Cerebellar cortex (tissue), 1 donor: Measurements from ENCODE around the gene GRK5.
"Not testable (repeated sequence)": the region's sequence is repeated elsewhere in the genome, so short reads cannot be mapped to it uniquely, and the experiment has no call there.

ENCODE experiments used
- DNase-seq: peaks from one replicate; pipeline ENCODE4 v3.0.0-alpha.2; 2015; ENCODE audit warnings: low spot score

GRK5 gene

DNA sequence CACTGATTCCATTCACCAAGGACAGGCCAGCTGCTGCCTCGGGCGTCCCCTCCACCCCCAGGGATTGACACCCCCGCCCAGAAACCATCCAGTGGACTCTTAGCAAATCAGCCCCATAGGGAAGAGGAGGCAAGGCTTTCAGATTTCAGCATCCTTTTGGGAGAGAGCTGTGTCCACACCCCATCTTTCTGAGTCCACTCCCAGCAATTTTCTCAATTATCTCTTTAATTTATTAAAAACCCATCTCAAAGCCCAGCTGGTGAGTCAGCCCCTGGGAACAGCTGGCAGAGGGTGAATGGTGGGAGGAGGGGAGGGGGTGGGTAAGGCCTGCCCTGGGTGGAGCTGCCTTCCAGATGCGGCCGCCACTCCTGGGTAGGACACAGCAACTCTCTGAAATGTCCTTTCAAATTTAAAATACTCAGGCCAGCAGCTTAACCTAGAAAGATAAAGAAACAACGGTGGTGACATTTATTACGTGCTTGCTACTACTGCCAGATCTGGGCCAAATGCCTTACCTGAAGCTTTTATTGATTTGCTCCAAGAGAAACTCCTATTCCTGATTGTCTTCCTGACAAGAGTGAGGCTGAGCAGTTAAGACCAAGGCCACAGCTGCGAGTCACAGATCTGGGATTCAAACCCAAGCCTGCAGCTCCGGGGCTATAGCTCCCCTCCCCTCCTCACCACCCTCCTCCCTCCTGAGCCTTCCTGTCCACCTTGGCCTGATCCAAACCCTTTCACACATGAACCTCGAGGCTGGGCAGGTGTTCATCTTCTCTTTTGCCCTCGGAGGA lies 214.7 kb downstream of the GRK5 start:
- no peak for DNase-seq

DNA sequence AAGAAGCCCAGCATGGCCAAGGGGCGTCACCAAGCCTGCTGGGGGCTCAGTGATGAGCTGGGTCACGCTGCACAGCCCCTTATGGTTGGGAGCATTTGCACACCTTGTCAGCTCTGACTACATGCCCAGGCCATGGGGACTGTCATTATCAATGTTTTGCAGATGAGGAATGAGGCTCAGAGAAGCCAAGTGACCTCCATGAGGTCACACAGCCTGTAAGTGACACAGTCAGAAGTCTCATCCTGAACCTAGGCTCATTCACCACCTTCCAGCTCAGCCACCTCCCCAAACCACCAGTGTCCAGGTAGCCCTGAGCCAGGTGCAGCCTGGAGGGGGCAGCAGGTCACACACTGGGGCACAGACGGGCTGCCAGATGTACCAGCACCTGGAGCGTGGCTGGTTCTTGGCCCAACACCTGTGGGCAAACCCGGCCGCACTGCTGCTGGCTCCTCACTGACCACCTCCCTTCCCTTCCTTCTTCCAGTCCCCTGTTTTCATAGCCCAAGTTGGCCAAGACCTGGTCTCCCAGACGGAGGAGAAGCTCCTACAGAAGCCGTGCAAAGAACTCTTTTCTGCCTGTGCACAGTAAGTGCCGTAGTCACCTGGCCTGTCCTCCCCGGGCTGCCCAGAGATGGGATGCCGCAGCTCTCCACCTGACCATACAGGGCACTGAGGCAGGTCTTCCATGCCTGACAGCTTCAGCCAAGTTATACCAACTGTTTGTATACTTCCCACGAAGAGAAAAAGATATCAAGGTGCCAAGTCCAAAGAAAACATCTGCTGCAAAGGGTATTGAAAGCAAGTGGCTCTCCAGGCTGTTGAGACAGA lies 215.5 kb downstream of the GRK5 start:
- DNase-seq, result no peak

DNA sequence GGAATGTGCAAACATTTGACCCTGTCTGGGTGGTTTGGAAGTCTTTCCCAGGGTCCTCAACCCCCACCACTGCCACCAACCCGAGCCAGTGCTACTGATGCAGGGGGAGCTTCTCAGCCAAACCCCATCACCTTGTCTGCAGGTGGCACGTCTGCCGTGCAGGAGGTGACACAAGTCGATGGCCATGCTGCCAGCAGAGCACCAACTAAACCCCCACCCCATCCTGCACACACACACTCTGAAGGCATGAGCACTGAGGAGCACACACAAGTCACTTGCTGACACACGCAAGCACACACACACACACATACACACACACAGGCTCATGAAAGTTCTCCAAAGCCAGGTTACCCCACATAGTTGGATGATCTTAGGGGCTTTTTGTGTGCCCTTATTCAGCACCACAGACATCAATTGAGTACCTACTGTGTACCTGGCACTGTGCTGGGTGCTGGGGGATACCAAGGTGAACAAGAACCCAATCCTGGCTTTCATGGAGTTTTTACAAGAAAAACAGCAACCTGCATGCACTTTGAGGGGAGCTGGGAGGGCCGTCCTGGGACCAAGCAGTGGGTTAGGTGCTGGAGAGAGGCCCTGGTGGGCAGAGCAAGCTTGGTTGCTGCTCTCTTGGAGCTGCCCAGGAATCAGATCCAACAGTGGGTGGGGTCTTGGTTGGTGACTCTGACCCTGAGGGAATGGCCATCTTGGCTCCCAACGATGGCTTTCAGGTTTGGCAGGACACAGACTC lies 216.3 kb downstream of the GRK5 start:
- DNase-seq, result no peak

DNA sequence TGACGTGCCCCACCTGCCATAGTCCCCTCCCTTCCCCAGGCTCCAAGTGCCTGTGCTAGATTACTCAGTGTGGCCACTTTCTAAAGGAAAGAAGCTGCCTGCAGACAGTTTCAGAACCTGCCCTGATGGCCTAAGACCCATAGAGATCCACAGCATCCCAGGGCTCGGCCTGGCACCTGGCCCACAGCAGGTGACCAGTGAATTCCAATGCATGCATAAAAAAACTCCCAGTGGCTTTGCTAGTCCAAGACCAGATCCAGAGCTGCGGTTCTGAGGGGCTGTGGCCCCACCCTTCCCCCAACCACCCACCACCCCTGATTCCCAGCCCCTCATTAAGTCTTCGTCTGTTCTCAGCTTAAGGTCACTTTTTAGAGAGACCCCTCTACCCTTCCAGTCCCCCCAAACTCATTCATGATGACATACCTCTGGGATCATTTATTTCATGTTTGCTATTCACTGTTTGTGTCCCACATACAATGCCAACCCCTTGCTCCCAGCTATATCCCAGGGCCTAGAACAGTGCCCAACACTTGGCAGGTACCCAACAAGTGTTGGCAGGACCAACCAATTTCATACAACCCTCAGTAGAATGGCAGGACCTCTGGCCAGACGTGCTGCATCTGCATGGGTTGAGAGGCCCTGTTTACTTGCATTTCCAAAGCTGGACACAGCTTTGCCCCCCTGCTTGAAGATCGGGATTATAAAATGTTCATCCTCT lies 217.0 kb downstream of the GRK5 start:
- DNase-seq, result no peak

DNA sequence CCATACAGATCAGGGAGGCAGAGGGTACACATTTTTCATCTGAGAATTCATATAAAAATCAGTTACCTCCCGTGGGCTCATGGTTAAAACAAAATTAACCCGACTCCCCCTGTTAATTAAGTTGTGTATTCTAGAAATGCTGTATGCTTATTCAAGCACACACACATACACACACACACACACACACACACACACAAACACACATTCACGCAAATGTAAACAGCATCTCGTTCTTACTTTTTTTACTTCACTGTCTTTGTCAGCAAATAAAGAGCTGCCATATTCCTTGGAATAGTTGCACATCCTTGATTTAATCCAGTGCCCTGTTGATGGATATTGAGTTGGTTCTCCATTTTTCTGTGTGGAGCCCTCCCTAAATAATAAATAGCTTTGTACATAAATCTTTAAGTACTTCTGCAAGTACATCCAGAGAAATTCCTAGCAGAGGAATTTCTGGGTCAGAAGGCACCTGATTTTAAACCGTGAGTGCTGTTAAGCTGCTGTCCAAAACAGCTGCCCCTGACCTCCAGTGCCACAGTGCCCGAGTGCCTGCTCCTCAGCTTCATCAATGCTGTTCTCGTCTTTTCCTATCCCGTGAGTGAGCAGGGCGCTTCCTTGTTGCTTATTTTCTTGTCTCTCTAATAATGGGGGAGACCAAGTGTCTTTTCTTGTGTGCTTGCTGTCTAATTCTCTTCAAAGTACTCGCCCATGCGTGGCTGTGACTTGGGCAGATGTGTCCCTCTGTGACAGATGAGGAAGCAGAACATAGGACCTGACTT lies 217.9 kb downstream of the GRK5 start:
- DNase-seq, result no peak

DNA sequence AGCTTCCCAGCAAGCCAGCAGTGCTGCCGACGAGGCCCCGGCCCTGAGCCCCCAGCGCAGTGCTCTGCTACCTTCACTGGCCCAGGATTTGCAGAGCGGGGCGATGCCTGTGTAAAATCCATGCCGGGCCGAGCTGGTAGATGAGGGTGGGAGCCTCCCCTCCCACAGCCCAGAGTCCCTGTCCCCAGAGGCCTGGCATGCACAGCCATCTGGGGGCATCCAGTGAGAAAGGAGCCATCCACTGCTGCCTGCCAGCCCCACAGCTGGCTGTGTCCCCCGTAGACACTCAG lies 218.5 kb downstream of the GRK5 start:
- DNase-seq, result no peak

DNA sequence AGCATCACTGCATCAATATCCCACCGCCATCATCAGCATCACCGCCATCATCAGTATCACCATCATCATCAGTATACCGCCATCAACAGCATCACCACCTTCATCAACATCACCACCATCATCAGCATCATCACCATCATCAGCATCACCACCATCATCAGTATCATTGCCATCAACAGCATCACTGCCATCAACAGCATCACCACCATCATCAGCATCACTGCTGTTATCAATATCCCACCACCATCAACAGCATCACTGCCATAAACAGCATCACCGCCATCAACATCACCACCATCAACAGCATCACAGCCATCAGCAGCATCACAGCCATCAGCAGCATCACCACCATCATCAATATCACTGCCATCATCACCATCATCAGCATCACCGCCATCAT lies 219.3 kb downstream of the GRK5 start:
- no peak for DNase-seq

DNA sequence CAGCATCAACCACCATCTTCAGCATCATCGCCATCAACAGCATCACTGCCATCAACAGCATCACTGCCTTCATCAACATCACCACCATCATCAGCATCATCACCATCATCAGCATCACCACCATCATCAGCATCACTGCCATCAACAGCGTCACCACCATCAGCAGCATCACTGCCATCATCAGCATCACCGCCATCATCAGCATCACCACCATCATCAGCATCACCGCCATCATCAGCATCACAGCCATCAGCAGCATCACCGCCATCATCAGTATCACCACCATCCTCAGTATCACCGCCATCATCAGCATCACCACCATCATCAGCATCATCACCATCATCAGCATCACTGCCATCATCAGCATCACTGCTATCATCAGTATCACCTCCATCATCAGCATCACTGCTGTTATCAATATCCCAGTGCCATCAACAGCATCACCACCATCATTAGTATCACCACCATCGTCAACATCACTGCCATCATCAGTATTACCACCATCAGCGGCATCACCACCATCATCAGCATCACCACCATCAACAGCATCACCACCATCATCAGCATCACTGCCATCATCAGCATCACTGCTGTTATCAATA lies 220.0 kb downstream of the GRK5 start:
- DNase-seq, result no peak

DNA sequence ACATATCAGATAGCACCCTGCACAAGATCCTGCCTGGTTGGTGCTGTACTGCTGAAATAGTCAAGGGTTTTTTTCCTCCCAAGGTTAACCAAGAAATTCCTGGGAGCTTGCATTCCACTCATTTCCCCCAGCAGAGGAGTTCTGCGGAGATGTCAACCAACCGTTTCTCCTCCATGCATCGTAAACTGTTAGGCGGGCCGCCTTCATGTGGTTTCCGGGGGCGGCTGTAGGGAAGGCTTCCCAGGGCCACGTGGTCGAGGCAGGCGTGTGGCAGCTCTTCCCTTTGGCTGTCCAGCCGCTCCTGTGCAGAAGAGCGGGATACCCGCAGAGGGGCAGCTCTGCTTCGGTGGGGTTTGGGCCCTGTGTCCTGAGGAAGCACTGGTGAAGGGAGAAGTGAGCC lies 221.4 kb downstream of the GRK5 start:
- no peak for DNase-seq

DNA sequence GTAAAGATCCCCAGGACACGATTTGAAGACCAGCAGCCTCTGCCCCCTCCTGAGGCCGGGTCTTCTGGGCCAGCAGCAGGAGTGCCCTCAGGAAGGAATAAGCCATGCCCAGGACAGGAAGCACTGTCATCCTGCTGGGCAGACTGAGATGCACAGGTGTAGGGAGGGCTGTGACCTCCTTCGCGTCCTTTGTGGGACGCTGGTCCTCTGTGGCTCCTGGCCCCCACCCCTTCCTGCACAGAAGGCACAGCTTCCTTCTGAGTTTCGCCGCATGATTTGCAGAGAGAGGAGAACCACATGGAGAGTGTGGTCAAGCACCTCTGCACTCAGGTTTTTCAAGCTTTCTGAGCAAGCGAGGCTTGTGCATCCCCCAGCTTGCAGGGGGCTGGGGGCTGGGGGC lies 222.4 kb downstream of the GRK5 start:
- DNase-seq, result no peak

DNA sequence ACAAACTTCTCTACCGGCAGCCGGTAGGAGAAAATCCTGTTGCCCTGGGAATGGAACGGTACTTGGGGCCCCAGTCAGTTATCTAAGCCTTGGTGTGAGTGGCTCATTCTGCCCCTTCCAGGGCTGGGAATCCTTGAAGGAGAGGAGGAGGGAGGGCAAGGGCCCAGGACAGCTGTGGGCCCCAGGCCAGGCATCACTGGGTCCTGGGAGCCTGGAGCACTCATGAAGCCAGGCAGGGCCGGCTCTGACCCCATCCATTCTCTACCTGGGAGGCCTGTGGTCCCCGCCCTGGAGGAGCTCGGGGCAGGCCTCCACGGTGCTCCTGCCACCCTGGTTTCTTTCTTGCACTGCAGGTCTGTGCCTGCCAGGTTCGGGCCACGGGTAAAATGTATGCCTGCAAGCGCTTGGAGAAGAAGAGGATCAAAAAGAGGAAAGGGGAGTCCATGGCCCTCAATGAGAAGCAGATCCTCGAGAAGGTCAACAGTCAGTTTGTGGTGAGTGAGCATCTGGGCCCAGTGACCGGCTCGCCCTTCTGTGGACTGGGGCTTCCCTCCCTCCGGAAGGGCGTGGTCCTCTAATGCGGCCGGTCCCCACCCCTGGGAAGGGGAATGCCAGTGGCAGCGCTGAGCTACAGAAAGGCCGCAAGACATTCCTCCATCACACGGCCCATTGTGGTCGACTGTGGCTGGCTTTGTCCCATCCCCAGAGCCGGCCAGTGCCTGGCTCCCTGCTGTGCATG lies 223.8 kb downstream of the GRK5 start:
- DNase-seq, result no peak

DNA sequence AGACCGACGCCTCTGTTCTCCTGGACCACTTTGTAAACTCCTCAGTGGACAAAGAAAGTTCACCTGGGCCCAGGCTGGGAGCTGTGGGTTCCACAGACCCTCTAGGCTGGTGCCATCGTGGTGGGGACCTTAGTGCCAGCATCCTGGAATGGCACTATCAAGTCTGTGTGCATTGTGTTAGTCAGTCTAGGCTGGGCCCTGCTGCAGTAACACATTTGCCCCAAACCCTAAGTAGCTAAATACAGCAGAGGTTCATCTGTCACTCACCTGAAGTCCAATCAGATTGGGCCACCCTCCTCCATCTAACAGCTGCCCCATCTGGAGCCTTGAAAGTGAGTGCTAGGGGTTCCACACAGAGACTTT lies 224.4 kb downstream of the GRK5 start:
- no peak for DNase-seq

DNA sequence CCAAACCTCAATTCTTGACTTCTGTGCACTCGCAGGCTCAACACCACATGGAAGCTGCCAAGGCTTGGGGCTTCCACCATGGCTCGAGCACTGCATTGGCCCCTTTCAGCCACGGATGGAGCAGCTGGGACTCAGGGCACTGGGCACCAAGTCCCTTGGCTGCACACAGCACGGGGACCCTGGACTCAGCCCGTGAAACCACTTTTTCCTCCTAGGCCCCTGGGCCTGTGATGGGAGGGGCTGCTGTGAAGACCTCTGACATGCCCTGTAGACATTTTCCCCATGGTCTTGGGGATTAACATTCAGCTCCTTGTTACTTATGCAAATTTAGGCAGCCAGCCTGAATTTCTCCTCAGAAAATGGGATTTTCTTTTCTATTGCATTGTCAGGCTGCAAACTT lies 227.6 kb downstream of the GRK5 start:
- not testable (repeated sequence) for DNase-seq

DNA sequence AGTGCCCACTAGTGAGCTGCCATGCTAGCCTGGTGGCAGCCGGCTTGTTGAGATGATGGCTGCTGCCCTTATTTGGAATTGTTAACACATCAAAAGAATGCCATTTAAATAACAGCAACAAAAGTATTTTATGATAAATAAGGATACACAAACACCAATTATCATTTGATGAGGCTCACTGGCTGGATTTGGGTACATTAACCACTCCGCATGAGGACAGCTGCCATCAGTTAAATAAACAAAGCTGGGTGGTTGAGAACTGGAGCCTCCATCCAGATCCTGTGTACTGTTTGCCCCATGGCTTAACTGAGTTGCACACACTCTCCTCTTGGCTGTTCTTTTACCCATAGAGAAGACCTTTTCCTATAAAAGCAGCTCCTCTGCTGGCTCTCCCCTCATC lies 231.3 kb downstream of the GRK5 start:
- DNase-seq, result no peak

DNA sequence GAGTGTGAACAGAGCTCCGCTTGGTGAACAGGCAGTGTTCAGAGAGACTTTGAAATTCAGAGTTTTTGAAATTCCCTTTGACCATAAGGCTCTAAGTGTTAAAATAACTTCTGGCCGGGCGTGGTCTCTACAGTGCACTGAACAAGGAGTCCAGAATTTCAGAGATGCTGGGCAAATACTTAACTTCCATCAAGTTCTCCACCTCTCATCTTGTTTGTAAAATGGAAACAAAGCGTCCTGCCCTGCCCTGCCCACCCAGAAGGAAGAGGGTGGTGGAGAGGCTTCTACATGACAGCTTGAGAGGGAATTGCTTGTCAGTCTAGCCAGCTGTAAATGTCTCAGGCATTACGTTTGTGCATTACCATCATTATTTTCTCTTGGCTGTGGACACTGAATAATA lies 232.6 kb downstream of the GRK5 start:
- DNase-seq, result no peak

DNA sequence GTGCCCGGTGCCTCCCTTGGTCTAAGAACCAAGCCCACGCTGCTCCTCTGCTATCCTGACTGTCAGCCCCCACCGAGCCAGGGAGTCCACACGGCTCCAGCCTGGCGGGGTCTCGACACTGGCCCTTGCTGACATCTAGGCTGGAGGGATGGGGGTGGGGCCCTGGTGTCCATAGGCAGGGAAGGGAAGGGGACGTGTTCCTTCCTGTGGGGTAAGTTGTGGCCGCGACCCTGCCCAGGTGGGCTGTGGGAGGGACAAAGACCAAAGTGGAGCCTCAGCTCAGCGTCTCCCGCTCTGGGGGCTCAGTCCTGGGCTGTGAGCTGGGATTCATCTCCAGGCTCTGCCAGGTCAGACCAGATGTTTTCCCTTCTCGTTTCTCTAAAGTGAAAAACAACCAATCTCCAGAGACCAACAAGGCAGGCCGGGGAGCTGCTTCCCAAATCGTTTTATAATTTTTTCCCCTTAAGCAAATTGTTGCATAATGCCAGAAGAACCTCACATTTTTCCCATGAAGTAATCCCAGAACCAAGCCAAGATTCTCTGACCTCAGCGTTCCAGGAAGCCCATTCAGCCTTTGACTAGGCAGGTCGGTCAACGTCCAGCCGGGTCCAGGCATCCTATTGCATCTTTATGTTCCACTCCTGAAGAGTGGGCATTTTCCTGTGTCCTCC lies 233.9 kb downstream of the GRK5 start:
- no peak for DNase-seq

DNA sequence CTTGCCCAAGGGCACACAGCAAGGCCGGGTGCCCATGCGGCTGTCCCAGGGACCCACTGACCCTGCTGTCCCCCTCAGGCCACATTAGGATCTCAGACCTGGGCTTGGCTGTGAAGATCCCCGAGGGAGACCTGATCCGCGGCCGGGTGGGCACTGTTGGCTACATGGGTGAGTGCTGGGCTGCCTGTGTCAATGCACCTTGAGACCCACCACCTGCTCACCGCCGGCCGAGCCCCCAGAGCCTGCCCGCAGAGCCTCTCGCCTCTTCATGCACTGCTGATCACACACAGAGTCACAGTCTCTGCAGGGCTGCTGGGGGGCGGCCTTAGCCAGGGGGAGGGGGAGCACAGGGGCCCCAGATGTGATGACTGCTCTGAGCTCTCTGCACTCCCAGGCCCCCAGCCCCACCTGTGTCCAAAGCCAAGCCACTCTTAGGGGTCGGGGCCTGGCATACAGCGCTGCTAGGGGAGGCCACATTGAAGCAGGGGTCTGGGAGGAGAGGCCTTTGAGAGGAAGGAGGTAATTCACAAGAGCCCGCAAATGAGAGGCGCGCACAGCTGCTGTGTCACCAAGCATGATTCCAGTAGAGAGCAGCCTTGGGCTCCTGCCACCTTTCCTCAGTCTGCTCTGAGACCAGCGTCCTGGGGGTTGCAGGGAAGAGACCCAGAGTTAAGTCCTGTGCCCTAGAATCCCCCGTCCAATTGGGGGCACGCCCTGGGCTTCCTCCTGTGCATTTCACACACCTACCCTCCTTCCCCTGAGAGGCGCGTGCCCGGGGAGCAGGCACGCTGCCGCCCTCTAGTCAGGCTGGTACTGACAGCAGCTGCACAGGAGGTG lies 234.8 kb downstream of the GRK5 start:
- no peak for DNase-seq

DNA sequence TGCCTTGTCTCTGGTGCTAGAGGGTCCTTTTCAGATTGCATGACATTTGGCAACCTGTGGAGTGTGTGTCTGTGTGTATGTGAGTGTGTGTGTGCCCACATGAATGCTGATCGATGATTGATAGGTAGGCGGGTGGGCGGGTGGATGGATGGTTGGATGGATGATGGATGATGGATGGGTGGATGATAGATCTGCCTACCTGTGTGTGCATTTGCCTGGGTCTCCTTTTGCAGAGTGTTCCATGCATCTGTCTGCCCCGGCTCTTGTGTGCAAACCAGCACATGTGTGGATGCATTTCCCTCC lies 235.3 kb downstream of the GRK5 start:
- no peak for DNase-seq

DNA sequence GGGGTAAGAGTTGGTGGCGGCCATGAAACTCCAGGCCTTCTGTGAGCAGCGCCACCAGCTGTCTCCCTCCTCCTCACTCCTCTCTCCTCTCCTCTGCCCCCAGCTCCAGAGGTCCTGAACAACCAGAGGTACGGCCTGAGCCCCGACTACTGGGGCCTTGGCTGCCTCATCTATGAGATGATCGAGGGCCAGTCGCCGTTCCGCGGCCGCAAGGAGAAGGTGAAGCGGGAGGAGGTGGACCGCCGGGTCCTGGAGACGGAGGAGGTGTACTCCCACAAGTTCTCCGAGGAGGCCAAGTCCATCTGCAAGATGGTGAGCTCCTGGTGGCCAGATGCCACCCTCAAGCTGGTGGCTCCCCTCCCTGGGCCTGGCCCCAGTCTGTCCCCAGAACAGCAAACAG lies 236.1 kb downstream of the GRK5 start:
- no peak for DNase-seq
